VCaP (cell line): ENCODE data around the gene ADCY4.

Experiments used
- H3K27ac ChIP-seq: fragments of 450-650 bp; 2 replicates; pipeline ENCODE4 v1.5.1; 2017
- CTCF ChIP-seq: fragments of 450-650 bp; conservative IDR thresholded peaks from 2 replicates; pipeline ENCODE4 v1.5.1; 2017; ENCODE audit warnings: mild to moderate bottlenecking, moderate library complexity

ADCY4 gene

GRCh38 chr14:24312736-24313507, 21.9 kb downstream of the ADCY4 start:
- no peak for TF ChIP-seq CTCF
- H3K27ac ChIP-seq, result no peak overlapping the region

DNA sequence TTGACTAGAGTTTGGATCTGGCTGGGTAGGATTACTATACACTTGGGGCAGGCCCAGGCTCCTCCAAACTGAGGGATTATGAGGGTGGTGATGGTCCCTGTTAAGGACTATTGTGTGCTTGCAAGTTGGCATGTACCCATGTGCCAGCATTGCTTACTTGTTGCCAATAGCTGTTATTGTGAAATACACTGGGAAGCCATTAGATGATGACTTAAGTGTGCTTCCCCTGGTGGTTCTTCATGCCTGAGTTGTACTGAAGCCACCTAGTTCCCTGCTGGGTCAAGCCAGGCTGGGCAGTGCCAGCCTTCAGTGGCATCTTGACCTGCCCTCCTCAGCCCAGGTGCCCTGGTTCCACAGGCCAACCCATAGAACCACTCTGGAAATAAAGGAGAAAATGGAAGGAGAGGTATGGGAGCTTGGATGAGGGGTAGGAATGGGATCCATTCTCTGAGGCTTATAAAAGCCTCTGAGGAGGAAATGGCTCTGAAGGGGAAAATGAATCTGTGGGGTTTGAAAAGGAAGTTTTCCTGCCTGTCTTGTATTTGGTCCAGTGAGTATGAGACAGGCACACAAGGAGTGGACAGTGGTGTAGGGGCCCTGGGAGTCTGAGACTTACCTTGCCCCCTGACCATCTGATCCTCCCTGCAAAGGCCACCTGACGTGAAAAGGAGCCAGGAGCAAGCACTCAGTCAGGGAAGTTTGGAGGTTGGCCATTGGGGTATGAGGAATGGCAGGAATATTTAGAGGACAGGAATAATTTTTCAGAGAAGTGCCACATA, 22.8 kb downstream of the ADCY4 start:
- TF ChIP-seq CTCF, result no peak
- no peak overlapping the region for H3K27ac ChIP-seq

GRCh38 chr14:24310646-24311604, 23.9 kb downstream of the ADCY4 start, which contains the start of gene LTB4R:
Gene LTB4R, plus strand, starts transcription at chr14:24311502. Its CDS starts 4,150 bp downstream, at chr14:24315652.
- TF ChIP-seq CTCF, result no peak
- H3K27ac ChIP-seq, result no peak within 1 kb of the TSS

DNA sequence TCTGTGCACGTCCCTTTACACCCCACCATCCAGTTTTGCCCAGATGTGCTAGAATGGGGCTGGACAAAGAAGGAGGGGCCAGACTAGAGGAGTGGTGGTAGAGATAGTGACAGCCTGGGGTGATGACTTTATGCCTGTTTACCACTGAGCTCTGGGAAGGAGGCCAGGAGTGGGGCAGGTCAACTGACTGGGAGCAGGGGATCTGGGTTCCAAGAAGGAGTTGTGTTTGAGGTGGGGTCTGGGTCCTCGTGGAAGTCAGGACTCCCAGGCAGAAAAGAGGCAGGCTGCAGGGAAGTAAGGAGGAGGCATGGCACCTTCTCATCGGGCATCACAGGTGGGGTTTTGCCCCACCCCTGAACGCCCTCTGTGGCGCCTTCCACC, 24.6 kb downstream of the ADCY4 start:
- H3K27ac ChIP-seq, result no peak overlapping the region
- no peak for TF ChIP-seq CTCF

DNA sequence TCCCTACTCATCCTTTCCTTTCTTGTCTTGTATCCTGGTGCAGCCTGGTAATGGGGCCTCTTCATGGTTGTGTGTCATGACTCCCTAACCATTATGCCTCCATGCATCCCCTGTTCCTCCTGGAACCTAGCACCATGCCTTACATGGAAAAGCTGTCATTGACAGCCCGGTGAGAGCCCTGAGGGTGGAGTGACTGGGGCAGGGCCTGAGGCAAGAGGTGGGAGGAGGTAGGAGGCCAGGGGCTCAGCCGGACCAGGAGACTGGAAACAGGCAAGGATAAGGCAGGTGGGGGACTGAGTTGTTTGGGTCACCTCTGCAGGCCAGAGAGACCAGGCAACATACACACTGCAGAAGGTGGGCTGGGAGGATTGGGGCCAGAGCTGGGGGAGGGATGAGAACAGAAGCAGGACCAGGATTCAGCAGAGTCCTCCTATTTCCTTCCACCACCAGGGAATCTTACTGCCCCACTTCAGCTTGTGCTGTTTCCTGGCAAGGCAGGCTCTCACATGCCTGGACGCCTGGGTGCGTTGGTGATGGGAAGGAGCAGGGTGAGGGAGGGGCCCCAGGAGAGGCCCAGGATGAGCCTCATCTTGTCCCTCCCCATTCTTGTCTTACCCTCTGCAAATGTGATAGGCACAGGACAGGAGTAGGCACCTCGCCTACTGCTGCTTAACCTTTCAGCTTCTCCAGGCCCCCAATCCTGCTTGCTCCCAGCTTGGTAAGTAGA, 25.2 kb downstream of the ADCY4 start, which contains the start of gene LTB4R2:
Gene LTB4R2, plus strand, starts transcription at position 603 of the 727 bp plus-strand sequence. CDS start 525 bp downstream, outside the sequence.
- H3K27ac ChIP-seq, result no peak within 1 kb of the TSS
- TF ChIP-seq CTCF, result no peak

DNA sequence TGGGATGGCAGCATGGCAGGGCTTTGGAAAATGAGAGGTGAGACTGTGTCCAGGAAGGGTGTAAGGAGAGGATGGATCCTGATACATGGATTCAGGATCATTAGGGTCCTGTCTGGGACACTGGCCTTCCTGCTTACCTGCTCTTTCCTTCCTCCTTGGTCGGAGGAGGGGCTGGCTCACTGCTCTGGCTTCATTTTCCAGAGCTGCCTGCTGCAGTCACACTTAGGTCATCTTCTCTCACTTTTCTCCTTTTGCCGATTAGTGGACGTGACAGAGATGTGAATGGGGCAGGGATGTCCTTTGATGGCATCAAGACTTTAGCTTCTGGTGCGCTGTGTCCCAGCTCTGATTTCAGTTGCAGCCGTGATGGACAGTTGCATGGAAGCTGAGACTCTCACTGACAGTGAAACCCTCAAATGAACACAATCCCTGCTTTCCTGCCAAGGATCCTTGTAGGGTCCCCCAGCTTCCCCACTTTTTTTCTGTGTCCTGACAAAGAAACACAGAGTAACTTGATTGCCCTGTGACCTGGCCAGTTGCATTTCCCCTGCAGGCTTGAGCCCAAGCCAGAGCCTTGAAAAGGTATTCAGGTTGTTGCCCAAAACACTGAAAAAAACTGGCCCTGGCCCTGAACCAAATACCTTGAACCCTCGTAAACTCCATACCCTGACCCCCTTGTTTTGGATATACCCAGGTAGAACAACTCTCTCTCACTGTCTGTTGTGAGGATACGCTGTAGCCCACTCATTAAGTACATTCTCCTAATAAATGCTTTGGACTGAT, 26.3 kb downstream of the ADCY4 start:
- H3K27ac ChIP-seq, result no peak overlapping the region
- TF ChIP-seq CTCF, result peak; percentile 29
